Measurements from ENCODE around the gene SAP130.

Gene SAP130

GRCh38 chr2:128024816-128025215 is 3.0 kb downstream of the SAP130 start:
- DNase-seq = no peak

GRCh38 chr2:128017561-128017960 is 10.3 kb downstream of the SAP130 start:
- DNase-seq = no peak

DNA sequence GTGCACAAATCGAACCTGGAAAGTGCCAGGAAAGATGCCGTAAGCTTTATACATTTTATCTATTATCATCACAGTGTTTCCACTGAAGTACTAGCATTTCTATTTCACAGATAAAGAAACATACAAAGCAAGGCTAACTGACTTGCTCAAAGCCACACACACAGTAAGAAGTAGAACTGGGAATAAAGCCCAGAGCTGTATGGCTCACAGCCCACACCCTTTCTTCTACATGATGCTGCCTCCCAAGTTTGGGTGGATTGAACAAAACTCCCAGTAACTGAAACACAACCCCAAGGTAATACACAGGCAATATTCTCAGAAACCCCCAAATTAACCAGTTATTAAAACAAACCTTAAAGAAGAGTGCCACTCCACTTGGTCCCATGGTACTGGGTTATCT is 11.2 kb downstream of the SAP130 start:
- DNase-seq = no peak

GRCh38 chr2:128012698-128013097 is 15.2 kb downstream of the SAP130 start:
- no peak for DNase-seq

DNA sequence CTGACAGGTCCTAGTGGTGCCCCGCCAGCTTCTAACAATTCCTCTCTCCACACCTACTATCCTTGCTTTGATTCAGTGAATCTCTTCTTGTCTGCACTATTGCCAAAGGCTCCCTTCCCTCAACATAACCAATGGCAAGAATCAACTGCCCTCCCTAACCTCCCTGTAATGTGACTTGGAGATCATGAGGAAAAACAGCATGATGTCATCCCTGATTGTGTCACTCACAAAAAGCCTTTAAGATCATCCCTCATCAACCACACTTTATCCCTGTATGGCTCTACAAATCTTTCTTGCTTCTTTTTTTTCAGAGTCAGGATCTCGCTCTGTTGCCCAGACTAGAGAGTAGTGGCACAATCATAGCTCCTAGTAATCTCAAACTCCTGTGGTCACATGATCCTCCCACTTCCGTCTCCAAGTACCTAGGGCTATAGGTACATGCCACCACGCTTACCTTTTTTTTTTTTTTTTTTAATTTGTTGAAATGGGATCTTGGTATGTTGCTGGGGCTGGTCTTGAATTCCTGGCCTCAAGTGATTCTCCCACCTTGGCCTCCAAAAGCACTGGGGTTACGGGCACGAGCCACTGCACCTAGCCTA is 19.7 kb downstream of the SAP130 start:
- no peak for DNase-seq

DNA sequence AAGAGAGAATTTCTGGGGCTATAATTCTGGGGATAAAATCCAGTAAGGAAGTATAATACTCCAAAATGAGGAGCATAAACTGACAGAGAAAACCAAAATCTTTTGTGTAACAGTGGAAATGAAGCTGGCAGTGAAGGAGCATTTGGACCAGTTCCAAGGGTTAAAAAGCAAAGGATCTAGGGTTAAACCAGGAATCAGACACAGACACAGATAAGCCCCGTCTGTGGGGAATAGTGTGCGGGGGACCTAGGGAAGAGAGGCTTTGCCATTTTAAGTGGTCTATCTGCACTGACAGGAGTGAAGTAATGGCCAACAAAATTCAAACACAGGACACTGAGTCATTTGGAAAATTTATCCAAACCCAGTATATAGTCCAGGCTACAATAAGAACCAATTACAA is 23.4 kb downstream of the SAP130 start:
- no peak for DNase-seq

DNA sequence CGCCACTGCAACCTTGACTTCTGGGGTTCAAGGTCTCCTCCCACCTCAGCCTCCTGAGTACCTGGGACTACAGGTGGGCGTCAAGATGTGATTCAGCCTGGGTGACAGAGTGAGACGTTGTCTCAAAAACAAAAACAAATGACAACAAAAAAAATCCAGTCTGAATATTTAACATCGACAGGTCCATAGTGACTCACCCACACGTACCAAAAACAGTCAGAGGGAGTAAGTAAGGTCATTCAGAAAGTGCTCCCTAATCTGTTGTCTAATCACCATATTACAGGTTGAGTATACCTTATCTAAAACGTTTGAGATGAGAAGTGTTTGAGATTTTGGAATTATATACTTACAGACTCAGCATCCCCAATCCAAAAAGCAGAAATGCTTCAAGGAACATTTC is 24.4 kb downstream of the SAP130 start:
- no peak for DNase-seq

- DNase-seq = no peak
Measured at GRCh38 chr2:127996160-127996559, 31.7 kb downstream of the SAP130 start.

DNA sequence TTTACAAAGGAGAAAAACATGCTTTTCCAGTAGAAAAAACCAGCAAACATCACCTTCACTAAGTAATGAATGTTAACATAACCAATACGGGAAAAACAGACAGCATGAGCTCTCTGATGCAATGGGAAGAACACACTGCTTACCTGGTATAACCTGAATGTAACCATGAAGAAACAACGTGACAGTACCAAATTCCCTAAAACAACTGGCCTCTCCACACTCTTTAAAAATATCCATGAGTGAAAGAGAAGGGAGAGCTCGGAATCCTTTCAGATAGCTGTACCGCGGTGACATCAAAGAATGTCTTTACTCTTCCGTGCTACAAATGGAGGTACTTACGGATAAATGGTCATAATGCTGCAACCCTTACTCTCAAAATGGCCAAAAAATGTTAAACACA is 32.1 kb downstream of the SAP130 start:
- no peak for DNase-seq

- no peak for DNase-seq
Measured at GRCh38 chr2:127993659-127994058, 34.2 kb downstream of the SAP130 start.

DNA sequence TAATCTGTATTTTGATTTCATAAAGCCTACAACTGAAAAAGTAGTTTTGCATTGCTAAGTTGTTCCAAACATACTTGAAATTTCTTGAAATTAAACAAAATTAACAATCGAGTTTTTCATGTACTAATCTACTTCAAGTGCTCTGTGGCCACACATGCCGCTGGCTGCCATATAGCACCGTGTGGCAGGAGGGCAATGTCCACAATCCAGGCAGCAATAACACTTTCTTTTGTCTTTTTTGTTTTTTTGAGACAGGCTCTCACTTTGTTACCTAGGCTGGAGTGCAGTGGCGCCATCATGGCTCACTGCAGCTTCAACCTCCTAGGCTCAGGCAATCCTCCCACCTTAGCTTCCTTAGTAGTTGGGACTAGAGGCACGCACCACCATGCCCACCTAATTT is 36.1 kb downstream of the SAP130 start:
- no peak for DNase-seq

- no peak for DNase-seq
Measured at GRCh38 chr2:127986548-127987079, 41.2 kb downstream of the SAP130 start.

DNA sequence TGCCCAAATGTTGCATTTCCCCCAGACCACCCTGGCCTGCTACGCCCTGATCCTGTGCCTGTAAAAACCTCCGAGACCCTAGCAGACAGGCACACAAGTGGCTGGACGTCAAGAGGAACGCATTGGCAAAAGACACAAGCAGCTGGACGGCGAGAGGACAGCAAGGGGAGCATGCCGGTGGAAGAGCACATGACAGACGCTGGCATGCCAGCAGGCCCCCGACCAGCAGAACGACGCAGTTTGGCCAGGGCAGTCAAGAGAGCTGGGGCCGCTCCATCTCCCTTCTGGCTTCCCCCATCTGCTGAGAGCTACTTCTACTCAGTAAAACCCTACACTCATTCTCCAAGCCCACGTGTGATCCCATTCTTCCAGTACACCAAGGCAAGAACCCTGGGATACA is 42.1 kb downstream of the SAP130 start:
- DNase-seq = no peak

DNA sequence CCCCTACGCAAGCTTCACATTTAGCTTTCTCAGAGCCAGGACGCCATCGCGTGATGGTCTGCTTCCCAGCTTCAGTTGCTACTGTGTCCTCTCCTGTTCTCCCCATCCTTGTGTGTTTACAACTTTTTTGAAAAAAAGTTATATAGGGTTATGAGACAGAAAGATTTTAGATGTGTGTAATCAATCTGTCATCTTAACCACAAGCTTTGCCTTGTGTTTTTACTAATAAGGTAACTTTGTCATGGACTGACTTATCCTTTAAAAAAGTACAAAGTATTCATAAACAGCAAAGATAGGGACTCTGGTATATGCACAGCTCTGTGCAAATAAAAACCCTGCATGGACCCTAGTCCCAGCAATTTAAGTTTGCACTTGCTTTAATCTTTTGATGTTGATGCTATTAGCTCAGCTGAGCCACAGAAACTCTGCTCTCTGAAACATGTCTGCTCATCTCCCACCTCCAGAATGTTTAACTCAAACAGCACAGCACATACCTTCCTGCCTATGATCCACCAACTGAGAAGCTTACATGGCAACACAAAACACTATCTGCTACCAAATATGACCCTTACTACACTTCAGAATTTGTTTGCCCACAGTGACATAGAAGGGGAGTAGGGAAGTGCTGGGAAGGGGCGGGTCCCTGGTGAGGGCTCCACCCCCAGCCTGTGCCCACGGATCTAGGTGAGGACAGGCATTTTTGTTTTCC is 42.7 kb downstream of the SAP130 start:
- DNase-seq = no peak

DNA sequence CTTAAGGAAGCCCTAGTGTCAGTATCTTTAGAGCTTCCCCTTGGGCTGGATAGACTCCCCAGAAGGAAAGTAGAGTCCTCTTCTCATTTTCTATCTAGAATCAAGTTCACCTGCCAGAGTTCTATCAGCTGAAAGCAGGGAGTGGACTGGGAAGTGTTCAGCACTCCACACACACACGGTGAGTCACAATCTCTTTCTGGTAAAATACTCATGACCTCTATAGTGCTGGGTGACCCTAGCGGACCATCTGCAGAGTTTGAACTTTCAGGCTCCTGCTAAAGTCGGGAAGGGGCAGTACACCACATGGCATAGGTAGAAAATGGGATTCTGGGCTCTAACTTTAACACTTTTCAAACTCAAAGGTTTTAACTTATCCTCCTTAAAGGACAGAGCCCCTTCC is 43.3 kb downstream of the SAP130 start:
- DNase-seq = no peak

- DNase-seq = no peak
Measured at GRCh38 chr2:127969446-127969845, 58.4 kb downstream of the SAP130 start.

- DNase-seq = no peak
Measured at GRCh38 chr2:127968610-127969339, 59.1 kb downstream of the SAP130 start.

DNA sequence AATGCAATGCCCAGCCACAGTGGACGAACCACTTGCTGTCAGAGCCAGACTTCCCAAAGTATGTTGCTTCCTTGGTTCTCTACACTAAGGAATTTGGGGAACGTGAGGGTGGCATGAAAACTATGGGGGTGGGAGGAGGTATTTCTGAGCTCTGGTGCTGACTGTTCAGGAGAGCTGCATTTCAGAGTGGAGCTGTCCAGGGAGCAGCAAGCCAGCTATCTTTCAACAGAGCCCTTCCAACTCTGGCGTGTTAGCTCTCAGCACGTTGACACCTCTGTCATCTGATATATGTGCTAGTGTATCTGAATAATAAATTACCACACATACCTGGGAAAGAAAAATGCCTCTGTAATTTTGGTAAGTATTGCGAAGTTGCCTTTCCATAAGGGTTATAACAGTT is 66.1 kb downstream of the SAP130 start:
- no peak for DNase-seq

- no peak for DNase-seq
Measured at GRCh38 chr2:127957240-127957639, 70.6 kb downstream of the SAP130 start.

- no peak for DNase-seq
Measured at GRCh38 chr2:127954857-127955256, 73.0 kb downstream of the SAP130 start.

DNA sequence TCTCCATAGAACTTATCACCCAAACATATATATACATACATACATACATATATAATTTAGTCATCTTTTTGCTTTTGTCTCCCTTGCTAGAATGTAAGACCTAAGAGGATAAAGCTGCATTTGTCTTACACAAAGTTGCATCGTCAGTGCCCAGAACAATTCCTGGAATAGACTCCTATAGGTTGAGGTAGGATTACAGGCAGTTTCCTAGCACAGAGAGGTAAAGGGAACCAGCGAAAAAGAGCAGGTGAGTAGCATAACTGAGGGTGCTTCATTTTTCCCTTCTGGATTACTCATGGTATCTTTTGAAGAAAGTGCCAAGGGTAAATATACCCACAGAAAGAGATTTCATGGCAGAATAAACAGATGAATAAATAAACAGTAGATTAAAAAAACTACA is 74.0 kb downstream of the SAP130 start:
- no peak for DNase-seq

- no peak for DNase-seq
Measured at GRCh38 chr2:127953128-127953718, 74.6 kb downstream of the SAP130 start.

DNA sequence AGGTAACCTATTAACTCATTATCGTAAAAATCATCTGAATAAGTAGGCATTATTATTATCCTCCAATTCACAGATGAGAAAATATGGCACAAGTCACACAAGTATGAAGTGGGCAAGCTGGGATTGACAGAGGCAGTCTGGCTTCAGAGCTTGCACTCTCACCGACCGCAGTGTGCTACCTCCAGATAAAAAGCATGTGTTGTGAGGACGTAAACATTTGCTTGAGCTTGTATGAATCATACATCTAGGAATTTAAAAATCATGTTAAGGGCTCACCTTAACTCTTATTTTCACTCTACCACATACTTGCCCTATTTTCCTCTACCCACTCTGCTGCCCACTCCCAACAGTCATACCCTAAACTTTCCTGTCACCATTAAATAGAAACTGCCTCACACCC is 76.8 kb downstream of the SAP130 start:
- DNase-seq = no peak

DNA sequence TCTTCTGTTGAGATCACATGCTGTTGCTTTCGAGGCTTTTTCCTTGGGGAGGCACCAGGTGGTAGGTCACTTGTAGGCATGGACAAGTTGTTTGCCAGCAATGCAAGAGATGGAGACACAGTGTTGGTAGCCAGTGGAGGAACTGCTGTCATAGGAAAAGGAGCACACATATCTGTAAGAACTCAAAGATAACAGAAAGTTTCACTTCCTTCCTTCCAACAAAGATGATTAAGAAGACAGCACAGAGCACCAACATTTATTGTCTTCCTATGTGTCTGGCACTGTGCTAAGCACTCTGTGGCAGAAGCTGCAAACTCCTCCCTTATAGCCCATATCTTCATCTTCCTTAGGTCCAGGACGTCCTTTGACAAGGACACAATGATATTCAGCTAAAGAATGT is 77.6 kb downstream of the SAP130 start:
- no peak for DNase-seq
